ENCODE data around the gene CCHCR1.

DNA sequence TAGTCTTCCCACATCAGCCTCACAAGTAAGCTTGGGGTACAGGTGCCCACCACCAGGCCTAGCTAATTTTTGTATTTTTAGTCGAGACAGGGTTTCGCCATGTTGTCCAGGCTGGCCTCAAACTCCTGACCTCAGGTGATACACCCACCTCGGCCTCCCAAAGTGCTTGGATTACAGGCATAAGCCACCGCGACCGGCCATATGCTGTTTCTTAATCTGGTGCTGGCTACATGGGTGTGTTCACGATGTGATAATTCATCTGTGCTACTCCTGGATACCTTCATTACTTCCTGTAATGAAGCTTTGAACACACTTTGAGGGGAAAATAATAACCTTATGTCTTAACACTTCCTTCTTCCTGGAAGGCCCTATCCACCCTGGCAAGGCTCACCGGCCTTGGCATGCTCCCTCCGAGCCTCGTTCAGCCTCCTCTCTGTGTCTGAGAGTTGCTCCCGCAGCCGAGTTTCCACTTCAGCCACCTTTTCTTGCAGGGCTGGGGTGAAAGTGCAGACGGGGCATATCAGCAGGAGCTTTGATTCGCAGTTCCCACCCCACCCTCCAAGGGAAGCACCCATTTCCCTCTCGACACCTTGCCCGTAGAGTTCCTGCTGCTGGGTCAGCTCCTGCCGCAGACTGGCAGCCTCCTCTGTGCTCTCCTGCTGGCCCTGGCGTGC lies 13.2 kb downstream of the CCHCR1 start:
- TF ChIP-seq POLR2AphosphoS5 (IDR thresholded peaks at IDR 0.05; ENCODE audit: low read depth, low read length) (no peak), POLR2A (IDR thresholded peaks at IDR 0.05; ENCODE audit: low read depth, low read length) (no peak), SPI1 (IDR thresholded peaks at IDR 0.05; ENCODE audit: low read depth, low read length) (no peak), PAX5 (IDR thresholded peaks at IDR 0.05; ENCODE audit: insufficient read depth, low read length, severe bottlenecking) (no peak)
